Muscle layer of colon (tissue), 2 donors: ENCODE measurements around the gene LCP1.

Experiments
- H3K27ac ChIP-seq: one replicate; pipeline ENCODE4 v1.7.0; 2013; ENCODE audit warnings: low read depth, mild to moderate bottlenecking, low read length, moderate library complexity
- H3K27me3 ChIP-seq, 2 donors: one replicate each; pipeline ENCODE4 v1.7.0; 2013; ENCODE audit warnings: low read length in 2 of 2, mild to moderate bottlenecking in 2 of 2; ENCODE audit not compliant: insufficient read depth in 2 of 2, control insufficient read depth in 1 of 2
- H3K36me3 ChIP-seq: one replicate; pipeline ENCODE4 v1.7.0; 2013; ENCODE audit warnings: mild to moderate bottlenecking, low read length; ENCODE audit not compliant: insufficient read depth
- H3K4me1 ChIP-seq: one replicate; pipeline ENCODE4 v1.7.0; 2013; ENCODE audit warnings: mild to moderate bottlenecking, low read length; ENCODE audit not compliant: insufficient read depth
- H3K4me3 ChIP-seq, 2 donors: one replicate each; pipeline ENCODE4 v1.7.0; 2013; ENCODE audit warnings: low read length in 2 of 2, low read depth in 1 of 2, mild to moderate bottlenecking in 1 of 2, moderate library complexity in 1 of 2
- H3K9ac ChIP-seq: one replicate; pipeline ENCODE4 v1.7.0; 2013; ENCODE audit warnings: low read length
- H3K9me3 ChIP-seq: one replicate; pipeline ENCODE4 v1.7.0; 2013; ENCODE audit warnings: mild to moderate bottlenecking, low read length
- donor health status: abdominal sarcoma.
- donor health status: Adenocarcinoma of cecum.

Gene LCP1

DNA sequence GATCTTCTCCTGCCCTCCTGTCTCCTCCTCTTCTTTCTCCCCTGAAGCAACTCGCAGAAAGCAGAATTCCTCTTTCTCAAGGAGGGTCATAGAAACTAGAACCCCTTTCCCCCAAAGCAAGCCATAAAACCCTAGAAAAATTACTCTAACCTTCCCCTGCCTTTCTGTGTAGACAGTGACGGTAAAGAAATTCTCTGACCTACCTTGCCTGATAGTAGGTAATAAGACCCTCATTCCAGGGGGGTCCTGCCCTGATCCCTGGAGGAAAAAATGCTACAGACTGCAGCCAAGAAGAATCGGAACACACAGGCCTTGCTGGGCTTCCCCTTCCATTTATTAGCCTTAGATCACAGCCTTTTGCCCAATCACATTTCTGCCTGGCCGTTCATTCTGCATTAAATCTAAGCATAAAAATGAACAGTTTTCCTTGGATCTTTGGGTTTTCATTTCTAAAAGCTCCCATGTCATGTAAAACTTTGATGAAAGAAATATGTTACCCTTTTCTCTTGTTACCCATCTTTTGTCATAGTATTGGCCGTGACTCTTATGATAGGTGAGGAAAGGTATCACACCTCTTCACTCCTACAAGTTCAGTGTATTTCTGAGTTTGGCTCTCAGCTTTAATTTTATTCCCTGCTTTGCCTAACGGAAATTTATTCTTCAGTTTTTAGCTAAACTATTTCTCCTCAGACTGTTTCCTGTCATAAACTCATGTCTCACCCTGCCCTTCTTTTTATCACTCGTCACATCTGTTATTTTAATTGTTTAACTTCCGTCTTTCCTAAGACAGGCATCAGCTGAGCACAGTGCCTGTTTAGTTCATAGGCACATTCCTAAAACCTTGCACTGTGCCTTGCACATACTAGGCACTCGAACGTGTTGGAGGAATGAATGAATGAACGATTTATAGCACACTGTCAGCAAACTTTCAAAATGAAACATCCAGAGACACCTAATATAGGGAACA lies 56.7 kb downstream of the LCP1 start:
- H3K4me3 ChIP-seq, result no peak overlapping the region
- H3K27me3 ChIP-seq, result no peaks in the 10 kb centered on the region
- no peaks in the 10 kb centered on the region for H3K9me3 ChIP-seq
- no peak overlapping the region for H3K27ac ChIP-seq
- H3K4me1 ChIP-seq, result no peaks in the 10 kb centered on the region
- no peak overlapping the region for H3K9ac ChIP-seq
- no peaks in the 10 kb centered on the region for H3K36me3 ChIP-seq

DNA sequence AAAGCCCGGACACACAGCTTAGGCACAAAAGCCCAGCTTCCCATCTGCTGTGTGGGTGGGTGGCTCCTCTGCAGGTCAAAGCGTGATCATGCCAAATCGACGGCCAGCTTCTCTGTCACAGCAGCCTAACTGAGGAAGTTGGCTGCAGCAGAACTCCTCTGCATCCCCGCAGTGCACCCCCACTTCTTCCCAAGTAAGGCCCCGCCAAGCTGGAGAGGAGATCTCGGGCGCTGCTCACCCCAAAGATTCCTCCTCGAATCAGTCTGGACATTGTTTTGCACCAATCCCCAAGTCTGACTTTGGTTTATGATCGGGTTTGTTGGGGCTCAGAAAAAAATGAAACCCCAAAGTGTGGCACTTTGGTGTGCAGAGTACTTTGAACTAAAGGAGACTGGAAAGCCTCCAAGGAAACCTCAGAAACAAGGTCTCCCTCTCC lies 57.4 kb downstream of the LCP1 start:
- H3K36me3 ChIP-seq, result no peaks in the 10 kb centered on the region
- no peak overlapping the region for H3K9ac ChIP-seq
- H3K9me3 ChIP-seq, result no peaks in the 10 kb centered on the region
- no peaks in the 10 kb centered on the region for H3K4me1 ChIP-seq
- no peak overlapping the region for H3K4me3 ChIP-seq
- no peak overlapping the region for H3K27ac ChIP-seq
- no peaks in the 10 kb centered on the region for H3K27me3 ChIP-seq

DNA sequence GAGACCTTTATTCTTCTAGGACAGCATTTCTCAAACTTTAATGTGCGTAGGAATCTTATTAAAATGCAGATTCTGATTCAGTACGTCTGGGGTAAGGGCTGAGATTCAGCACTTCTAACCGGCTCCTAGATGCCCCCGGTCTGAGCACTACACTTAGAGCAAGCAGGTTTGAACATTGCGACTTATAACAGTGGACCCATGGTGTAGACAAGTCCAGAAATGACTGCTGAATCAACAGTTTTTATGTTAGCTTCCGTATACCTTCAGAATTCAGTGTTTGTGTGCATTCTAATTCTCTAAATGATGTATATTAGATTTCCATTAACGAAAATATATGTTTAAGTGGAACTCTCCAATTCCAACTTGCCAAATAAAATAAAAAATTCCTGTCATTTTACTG lies 59.7 kb downstream of the LCP1 start:
- Histone ChIP-seq H3K9ac (no peak overlapping the region), H3K4me1 (no peaks in the 10 kb centered on the region), H3K9me3 (no peaks in the 10 kb centered on the region), H3K4me3 (no peak overlapping the region), H3K27me3 (no peaks in the 10 kb centered on the region), H3K27ac (no peak overlapping the region), H3K36me3 (no peaks in the 10 kb centered on the region)

DNA sequence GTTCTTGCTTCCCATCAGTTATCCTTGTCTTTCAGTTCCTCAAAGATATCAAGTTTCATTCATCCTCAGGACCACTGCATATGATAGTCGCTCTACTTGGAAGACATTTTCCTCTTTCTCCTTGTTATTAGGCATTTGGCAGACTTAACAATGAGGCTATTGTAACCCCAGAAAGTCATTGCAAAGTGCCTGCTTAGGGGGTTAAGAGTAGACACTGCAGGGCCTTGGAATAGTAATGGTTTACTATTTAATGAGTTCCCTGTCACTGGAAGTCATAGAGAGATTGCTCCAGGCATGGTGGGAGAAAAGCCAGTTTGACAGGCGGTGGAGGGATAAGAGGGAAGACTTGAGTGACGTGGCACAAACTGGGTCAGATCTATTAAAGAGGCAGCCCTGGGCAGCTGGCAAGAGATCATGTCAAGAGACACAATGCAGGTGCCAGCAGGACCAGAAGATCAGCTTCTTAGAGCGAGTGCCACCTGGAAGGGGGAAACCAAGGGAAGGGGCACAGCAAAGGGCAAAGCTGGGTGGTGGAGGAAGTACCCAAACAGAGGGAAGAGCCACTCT lies 60.3 kb downstream of the LCP1 start:
- Histone ChIP-seq H3K9me3 (no peaks in the 10 kb centered on the region), H3K36me3 (no peaks in the 10 kb centered on the region), H3K4me3 (no peak overlapping the region), H3K4me1 (no peaks in the 10 kb centered on the region), H3K27ac (no peak overlapping the region), H3K9ac (no peak overlapping the region), H3K27me3 (no peaks in the 10 kb centered on the region)

DNA sequence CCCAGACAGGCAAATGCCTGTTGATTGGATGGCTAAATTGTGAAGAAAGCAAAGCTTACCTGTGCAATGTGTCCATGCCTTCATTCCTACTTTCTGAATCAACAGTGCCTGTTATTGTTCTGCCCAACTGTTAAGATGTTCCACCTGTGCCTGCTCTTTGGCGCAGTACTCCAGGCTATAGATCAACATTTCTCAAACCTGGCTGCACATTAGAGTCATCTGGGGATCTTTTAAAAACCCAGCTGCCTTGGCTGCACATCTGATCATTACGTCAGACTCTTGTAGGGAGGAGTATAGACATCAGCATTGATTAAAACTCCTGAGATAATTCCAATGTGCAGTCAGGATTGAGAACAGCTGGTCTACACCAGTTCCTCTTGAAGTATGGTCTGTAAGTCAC lies 60.9 kb downstream of the LCP1 start:
- Histone ChIP-seq H3K9me3 (no peaks in the 10 kb centered on the region), H3K27ac (no peak overlapping the region), H3K4me1 (no peaks in the 10 kb centered on the region), H3K9ac (no peak overlapping the region), H3K27me3 (no peaks in the 10 kb centered on the region), H3K4me3 (no peak overlapping the region), H3K36me3 (no peaks in the 10 kb centered on the region)

DNA sequence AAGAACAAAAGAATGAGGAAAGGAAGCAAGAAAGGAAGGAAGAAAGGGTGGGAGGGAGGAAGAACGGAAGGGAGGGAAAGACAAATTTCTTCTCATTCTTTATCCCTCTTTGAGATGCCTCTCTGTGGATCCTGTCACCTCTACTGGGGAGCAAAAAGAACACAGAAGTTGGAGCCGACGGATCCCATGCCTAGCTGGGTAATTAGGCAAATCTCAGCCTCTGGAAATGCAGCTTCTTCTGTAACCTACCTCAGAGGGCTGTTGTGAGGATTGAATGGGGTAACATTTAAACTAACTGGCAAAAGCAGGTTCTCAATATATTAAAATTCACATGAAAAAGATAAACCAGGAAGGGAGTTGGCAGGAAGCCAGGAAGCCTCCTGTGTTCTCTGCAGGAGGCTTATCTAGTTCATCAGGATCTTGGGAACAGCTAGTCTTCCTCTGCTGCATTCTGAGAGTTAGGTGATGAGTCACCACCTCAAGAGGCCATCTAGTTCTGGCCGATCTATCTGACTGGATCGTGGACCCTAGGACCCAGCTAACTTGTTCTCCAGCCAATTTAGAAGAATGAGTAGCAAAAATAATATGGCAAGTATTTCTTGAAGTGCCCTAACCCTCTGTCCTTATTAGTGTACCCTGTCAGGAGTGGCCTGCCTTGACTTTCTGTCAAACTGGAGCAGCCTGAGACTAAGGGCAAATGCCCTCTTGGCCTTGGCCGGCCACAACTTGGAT lies 61.9 kb downstream of the LCP1 start:
- Histone ChIP-seq H3K36me3 (no peaks in the 10 kb centered on the region), H3K4me3 (no peak overlapping the region), H3K27ac (no peak overlapping the region), H3K9me3 (no peaks in the 10 kb centered on the region), H3K4me1 (no peaks in the 10 kb centered on the region), H3K9ac (no peak overlapping the region), H3K27me3 (no peaks in the 10 kb centered on the region)

DNA sequence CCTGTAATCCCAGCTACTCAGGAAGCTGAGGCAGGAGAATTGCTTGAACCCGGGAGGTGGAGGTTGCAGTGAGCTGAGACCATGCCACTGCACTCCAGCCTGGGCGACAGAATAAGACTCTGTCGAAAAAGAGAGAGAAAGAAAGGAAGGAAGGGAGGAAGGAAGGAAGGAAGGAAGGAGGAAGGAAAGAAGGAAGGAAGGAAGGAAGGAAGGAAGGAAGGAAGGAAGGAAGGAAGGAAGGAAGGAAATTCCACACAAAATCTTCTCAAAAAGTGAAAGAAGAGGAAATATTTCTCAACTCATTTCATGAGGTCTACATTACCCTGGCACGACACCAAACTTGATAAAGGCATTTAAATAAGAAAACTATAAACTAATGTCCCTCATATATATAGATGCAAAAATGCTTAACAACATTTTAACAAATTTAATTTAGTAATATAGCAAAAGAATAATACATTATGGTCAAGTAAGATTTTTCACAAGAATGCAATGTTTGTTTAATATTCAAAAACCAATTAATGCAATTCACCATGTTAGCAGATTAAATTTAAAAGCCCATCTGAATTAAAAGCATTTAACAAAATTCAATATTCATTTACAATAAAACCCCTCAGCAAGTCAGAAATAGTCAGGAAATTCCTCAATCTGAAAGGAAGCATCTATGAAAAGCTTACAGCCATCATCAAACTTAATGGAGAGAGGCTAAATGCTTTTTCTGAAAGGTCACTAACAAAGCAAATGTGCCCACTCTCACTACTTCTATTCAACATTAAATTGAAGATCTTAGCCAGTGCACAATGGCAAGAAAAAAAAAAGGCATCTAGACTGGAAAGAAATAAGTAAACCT lies 65.1 kb downstream of the LCP1 start:
- no peak overlapping the region for H3K27ac ChIP-seq
- H3K9me3 ChIP-seq, result no peaks in the 10 kb centered on the region
- no peaks in the 10 kb centered on the region for H3K36me3 ChIP-seq
- no peak overlapping the region for H3K4me3 ChIP-seq
- no peaks in the 10 kb centered on the region for H3K4me1 ChIP-seq
- no peak overlapping the region for H3K9ac ChIP-seq
- no peaks in the 10 kb centered on the region for H3K27me3 ChIP-seq

DNA sequence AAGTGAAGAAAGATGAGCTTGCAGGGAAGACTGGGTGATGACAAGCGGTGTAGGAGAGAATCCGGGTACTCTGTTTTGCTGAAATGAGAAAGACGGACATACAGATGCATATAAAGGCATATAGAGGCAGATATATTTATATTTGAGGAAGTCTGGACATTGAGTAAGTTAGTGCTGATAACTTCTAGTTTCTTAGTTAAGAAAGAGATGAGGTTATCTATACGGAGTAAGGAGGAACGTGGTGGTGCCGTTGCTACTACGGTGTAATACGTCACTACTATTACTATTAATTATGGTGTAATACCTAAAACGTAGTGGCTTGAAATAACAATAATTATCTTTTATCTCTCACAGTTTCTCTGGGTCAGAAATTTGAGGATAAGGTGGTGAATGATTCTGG lies 67.4 kb downstream of the LCP1 start:
- Histone ChIP-seq H3K9ac (no peak overlapping the region), H3K9me3 (no peaks in the 10 kb centered on the region), H3K27ac (no peak overlapping the region), H3K4me1 (no peaks in the 10 kb centered on the region), H3K27me3 (no peaks in the 10 kb centered on the region), H3K4me3 (no peak overlapping the region), H3K36me3 (no peaks in the 10 kb centered on the region)

DNA sequence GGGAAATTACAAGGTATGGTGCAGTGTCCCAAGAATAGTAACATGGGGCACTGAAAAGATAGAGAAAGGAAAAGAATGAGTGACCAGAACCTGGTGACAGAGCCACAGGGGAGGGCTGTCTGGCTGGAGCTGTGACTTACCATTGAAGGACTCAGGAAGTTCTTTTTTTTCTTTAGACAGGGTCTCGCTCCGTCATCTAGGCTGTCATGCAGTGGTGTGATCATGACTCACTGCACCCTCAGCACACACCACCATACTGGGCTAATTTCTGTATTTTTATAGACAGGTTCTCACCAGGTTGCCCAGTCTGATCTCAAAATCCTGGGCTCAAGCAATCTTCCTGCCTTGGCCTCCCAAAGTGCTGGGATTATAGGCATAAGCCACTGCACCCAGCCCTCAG lies 68.4 kb downstream of the LCP1 start:
- Histone ChIP-seq H3K9ac (no peak overlapping the region), H3K9me3 (no peaks in the 10 kb centered on the region), H3K4me1 (no peaks in the 10 kb centered on the region), H3K36me3 (no peaks in the 10 kb centered on the region), H3K27ac (no peak overlapping the region), H3K4me3 (no peak overlapping the region), H3K27me3 (no peaks in the 10 kb centered on the region)

DNA sequence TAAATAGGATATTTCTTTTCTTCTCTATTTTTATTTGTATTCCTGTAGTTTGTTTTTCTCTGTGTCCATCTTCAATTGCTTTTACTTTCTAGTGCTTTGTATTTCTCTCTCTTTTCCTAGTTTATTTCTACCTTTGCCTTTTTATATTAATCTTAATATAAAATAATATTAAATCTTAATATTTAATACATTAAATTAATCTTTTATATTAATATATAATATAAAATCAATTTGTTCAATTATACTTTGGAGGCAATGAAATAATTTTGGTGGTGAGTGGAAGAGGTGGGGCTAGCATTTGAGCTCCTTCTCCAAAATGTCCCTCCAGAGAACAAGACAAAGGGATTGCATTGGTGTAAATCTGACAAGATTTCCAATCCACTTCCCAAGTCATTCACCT lies 70.8 kb downstream of the LCP1 start:
- Histone ChIP-seq H3K4me1 (no peaks in the 10 kb centered on the region), H3K27me3 (no peaks in the 10 kb centered on the region), H3K9ac (no peak overlapping the region), H3K4me3 (no peak overlapping the region), H3K27ac (no peak overlapping the region), H3K9me3 (no peaks in the 10 kb centered on the region), H3K36me3 (no peaks in the 10 kb centered on the region)

DNA sequence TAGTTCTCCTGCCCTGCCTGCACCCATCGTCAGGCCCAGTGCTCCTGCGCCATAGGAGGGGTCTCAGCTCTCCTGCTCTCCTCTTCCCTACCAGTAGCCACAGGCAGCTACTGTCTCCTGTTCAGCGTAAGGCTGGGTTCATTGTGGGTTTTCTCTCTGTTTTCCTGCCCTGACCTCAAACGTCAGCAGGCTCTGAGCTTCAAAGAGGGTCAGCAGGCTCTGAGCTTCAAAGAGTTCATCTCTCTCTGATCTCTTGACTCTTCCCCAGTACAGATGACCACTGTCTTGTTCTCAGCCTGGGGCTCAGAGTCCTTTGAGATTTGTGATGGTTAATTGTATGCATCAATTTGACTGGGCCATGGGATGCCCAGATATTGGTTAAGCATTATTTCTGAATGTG lies 72.5 kb downstream of the LCP1 start:
- no peak overlapping the region for H3K9ac ChIP-seq
- H3K36me3 ChIP-seq, result no peaks in the 10 kb centered on the region
- no peak overlapping the region for H3K27ac ChIP-seq
- no peaks in the 10 kb centered on the region for H3K27me3 ChIP-seq
- no peaks in the 10 kb centered on the region for H3K4me1 ChIP-seq
- no peaks in the 10 kb centered on the region for H3K9me3 ChIP-seq
- no peak overlapping the region for H3K4me3 ChIP-seq
